Spleen (tissue), 7 donors: ENCODE data around the gene FOXE1.

ENCODE experiments used
- CTCF ChIP-seq, 11 experiments: fragments of 200-600 bp in 7 of 11; fragments of 450-650 bp in 4 of 11; sonication (generic) in 4 of 11; IDR thresholded peaks in 8 of 11; conservative IDR thresholded peaks in 3 of 11; 1 replicate in 7 of 11; 2 replicates in 4 of 11; pipeline versions ENCODE4 v1.4.0 to v1.8.0; 2016 to 2021; ENCODE audit warnings: antibody characterized with exemption in 11 of 11, inconsistent platforms in 4 of 11, mild to moderate bottlenecking in 1 of 11
- POLR2A ChIP-seq, 3 donors: fragments of 450-650 bp; IDR thresholded peaks; one replicate each; pipeline ENCODE4 v1.5.1; 2017; ENCODE audit warnings: antibody characterized with exemption in 3 of 3, mild to moderate bottlenecking in 1 of 3
- POLR2AphosphoS5 ChIP-seq, 3 donors: sonication (generic); formaldehyde crosslinking; IDR thresholded peaks; one replicate each; pipeline ENCODE4 v1.5.1; 2017; ENCODE audit warnings: antibody characterized with exemption in 3 of 3
- donor health status: DM: no; HTN: no; CAD: no; lungs with moderate emphysema.
- donor health status: DM: no; HTN: no; CAD: no.
- donor health status: DM: no; HTN: no; CAD: no.

- TF ChIP-seq POLR2A (IDR thresholded peaks at IDR 0.05) (no peak), CTCF (IDR thresholded peaks at IDR 0.05 in 8 of 11, conservative IDR thresholded peaks at IDR 0.05 in 3 of 11) (no peak), POLR2AphosphoS5 (IDR thresholded peaks at IDR 0.05) (no peak)
These were observed 32.7 kb upstream of the FOXE1 start for GRCh38 chr9:97820373-97820772.
